GM21447 (cell line): Measurements from ENCODE around the gene SLITRK5.

ENCODE experiments used
- ATAC-seq: cut with Tn5 transposase; IDR thresholded peaks from one replicate; pipeline ENCODE4 v1.9.1; 2021; ENCODE audit not compliant: unreplicated experiment

SLITRK5 gene

GRCh38 chr13:87671031-87671752, at the start of gene SLITRK5:
SLITRK5 (plus strand) TSS chr13:87671371; CDS start chr13:87675389, 4,018 bp downstream.
- ATAC-seq: peak; percentile 92

GRCh38 chr13:87622971-87623370, 48.2 kb upstream of the SLITRK5 start:
- ATAC-seq: no peak

DNA sequence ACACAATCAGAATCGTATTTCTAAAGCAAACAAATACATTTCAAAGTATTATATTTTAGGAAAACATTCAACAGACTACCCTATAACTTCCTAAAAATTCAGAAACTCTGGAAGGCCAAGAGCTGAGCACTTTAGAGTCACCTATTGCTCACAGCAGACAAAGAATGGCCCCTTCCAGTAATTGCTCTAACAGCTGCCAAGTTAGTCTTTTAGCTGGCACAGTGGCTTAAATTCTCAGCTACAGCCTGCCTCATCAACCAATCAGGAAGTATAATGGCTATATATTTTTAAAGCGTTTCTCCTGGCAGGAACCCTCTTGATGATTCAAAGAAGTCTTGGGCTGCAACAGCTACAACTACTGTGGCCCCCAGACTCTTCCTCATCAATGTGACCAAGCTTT, 14.9 kb upstream of the SLITRK5 start:
- no peak for ATAC-seq

DNA sequence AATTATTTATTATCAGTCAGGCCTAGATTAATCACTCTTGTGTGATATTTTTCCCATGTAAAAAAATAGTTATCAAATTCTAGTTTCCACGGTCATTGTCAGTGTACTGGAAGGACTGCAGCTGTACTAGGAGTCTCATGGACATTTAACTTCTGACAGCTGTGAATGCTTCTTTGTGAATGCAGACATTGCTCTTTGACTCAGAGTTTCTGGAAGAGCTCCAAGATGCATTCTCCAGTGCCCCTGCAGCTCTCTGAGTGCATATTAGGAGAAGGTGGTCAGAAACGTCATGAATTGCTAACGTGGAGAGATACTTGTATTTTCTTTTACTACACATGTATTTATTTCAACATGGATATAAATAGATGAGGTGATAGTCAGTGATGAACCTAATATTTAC, 9.7 kb upstream of the SLITRK5 start:
- no peak for ATAC-seq

DNA sequence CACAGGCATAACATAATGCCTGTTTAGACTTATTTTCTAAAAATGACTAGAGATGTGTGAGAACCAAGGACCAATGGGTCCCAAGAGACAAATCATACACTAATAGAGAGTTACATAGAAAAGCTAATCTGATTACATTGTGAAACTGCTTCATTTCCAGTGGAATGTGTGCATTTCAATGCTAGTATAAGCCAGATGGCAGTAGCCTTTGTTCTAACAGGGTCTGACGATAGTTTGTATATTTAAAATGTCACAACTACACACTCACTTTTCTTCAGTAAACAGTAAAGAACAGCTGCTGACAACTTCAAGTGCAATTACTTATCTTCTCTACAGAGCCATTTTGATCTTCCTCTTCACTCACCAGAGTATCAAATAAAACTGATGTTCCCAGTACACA, 4.3 kb upstream of the SLITRK5 start:
- ATAC-seq: no peak

- ATAC-seq: no peak
These were observed 3.5 kb upstream of the SLITRK5 start for GRCh38 chr13:87667686-87668085.

- no peak for ATAC-seq
These were observed 1.7 kb upstream of the SLITRK5 start for GRCh38 chr13:87669379-87669978.

DNA sequence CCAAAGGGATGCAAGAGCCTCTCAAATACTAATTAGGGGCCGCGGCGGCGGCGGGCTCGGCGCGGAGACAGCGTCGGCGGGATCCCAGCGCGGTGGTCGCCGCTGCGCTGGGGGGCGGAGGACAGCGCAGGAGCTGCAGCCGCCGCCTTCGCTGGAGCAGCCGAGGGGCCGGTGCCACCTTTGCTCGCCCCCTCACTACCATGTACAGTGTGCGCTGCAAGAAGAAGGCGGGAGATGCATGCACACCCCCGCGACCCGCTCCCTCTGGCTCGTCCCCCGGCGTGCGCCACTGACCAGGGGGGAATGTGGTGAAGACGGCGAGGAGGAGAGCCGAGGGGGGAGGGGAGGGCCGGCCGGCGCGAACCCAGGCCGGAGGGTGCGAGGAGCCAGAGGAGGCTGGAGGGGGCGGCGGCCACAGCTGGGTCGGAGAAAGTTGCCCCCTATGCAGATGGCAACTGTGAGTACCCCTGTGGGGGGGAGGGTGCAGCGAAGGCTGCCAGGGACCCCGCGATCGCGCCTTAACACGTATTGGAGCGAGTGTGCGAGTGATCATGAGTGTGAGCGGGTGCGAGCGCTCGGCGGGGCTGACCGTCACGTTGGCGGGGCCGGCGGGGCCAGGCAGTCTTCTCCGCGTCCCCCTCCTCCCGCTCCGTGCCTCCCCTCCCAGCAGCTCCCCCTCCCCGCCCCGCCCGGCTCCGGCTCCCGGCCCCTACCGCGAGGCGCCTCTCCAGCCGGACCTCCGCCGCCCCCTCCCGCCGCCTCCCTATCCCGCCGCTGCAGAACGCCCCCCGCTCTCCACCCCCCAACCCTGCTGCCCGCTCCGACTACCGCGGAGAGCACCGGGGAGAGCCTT, 808 bp downstream of the SLITRK5 start:
- no peak for ATAC-seq

- ATAC-seq: no peak
These were observed 3.1 kb downstream of the SLITRK5 start for GRCh38 chr13:87674247-87674738.

- no peak for ATAC-seq
These were observed 4.7 kb downstream of the SLITRK5 start for GRCh38 chr13:87675851-87676250.

GRCh38 chr13:87676254-87677042, 5.3 kb downstream of the SLITRK5 start:
- ATAC-seq: no peak

DNA sequence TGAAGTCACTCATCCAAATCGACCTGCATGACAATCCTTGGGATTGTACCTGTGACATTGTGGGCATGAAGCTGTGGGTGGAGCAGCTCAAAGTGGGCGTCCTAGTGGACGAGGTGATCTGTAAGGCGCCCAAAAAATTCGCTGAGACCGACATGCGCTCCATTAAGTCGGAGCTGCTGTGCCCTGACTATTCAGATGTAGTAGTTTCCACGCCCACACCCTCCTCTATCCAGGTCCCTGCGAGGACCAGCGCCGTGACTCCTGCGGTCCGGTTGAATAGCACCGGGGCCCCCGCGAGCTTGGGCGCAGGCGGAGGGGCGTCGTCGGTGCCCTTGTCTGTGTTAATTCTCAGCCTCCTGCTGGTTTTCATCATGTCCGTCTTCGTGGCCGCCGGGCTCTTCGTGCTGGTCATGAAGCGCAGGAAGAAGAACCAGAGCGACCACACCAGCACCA, 5.9 kb downstream of the SLITRK5 start:
- ATAC-seq: no peak

DNA sequence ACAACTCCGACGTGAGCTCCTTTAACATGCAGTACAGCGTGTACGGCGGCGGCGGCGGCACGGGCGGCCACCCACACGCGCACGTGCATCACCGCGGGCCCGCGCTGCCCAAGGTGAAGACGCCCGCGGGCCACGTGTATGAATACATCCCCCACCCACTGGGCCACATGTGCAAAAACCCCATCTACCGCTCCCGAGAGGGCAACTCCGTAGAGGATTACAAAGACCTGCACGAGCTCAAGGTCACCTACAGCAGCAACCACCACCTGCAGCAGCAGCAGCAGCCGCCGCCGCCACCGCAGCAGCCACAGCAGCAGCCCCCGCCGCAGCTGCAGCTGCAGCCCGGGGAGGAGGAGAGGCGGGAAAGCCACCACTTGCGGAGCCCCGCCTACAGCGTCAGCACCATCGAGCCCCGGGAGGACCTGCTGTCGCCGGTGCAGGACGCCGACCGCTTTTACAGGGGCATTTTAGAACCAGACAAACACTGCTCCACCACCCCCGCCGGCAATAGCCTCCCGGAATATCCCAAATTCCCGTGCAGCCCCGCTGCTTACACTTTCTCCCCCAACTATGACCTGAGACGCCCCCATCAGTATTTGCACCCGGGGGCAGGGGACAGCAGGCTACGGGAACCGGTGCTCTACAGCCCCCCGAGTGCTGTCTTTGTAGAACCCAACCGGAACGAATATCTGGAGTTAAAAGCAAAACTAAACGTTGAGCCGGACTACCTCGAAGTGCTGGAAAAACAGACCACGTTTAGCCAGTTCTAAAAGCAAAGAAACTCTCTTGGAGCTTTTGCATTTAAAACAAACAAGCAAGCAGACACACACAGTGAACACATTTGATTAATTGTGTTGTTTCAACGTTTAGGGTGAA, 6.6 kb downstream of the SLITRK5 start:
- ATAC-seq: no peak

DNA sequence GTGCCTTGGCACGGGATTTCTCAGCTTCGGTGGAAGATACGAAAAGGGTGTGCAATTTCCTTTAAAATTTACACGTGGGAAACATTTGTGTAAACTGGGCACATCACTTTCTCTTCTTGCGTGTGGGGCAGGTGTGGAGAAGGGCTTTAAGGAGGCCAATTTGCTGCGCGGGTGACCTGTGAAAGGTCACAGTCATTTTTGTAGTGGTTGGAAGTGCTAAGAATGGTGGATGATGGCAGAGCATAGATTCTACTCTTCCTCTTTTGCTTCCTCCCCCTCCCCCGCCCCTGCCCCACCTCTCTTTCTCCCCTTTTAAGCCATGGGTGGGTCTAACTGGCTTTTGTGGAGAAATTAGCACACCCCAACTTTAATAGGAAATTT, 7.2 kb downstream of the SLITRK5 start:
- ATAC-seq: no peak

DNA sequence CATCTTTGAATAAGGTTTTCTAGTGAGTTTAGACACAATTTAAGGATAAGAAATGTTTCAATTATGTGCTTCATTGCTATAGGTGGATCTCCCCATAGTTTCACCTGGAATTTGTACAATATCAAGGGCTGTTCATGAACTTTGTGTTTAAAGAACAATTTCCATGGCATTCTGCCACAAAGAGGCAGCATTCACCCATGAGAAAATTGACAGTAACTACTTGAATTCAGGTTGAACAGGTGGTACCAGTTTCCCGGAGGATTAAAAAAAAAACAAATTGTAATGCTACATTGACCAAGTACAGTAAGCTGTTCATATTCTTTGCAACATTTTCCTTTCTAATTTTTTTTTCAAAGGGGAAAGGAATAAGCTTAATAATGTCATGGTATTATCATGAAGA, 9.1 kb downstream of the SLITRK5 start:
- no peak for ATAC-seq

GRCh38 chr13:87684850-87685742, 13.9 kb downstream of the SLITRK5 start:
- ATAC-seq: no peak

DNA sequence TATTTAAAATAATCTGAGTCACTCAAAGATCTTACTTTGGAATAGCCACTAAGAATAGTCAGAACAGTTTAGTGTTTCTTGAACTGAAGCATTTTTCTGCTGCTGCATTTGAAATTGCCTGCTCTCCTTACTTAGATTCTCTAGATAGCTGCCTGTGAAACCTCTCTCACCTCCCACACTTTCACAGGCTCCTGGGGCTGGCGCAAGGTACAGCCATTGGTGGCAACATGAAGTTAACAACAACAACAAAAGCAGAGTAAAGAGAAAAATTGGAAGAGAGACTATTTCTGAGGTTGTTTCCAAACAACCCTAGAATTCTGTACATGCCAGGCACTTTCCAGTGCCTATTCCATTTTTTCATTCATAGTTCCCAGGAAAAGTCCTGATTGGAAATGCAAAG, 25.3 kb downstream of the SLITRK5 start:
- ATAC-seq: no peak

- no peak for ATAC-seq
These were observed 27.1 kb downstream of the SLITRK5 start for GRCh38 chr13:87698268-87698667.

- ATAC-seq: no peak
These were observed 38.8 kb downstream of the SLITRK5 start for GRCh38 chr13:87709947-87710346.
